HUDEP-2 (cell line): ENCODE measurements around the gene FAM72B.
"Not testable (repeated sequence)": the region's sequence is repeated elsewhere in the genome, so short reads cannot be mapped to it uniquely, and the experiment has no call there.

Source experiments
- DNase-seq, 76 experiments: peaks; one replicate each; lab custom pipeline; 2025; ENCODE audit not compliant: unreplicated experiment in 76 of 76; lab: John Stamatoyannopoulos, UW

Gene FAM72B

GRCh38 chr1:121156958-121157603 is 27.1 kb downstream of the FAM72B start:
- DNase-seq: not testable (repeated sequence)

- peak in 3 of 76 experiments; percentile 2 to 12 (median 11) for DNase-seq
Observed at GRCh38 chr1:121155671-121156358, 28.3 kb downstream of the FAM72B start.

- not testable (repeated sequence) for DNase-seq
Observed at GRCh38 chr1:121154811-121155210, 29.3 kb downstream of the FAM72B start.

GRCh38 chr1:121152788-121153187 is 31.4 kb downstream of the FAM72B start:
- not testable (repeated sequence) for DNase-seq

GRCh38 chr1:121151294-121151693 is 32.8 kb downstream of the FAM72B start:
- DNase-seq: not testable (repeated sequence)

GRCh38 chr1:121148489-121149190 is 35.5 kb downstream of the FAM72B start:
- not testable (repeated sequence) for DNase-seq

- not testable (repeated sequence) for DNase-seq
Observed at GRCh38 chr1:121140393-121140792, 43.7 kb downstream of the FAM72B start.

- not testable (repeated sequence) for DNase-seq
Observed at GRCh38 chr1:121131494-121131893, 52.6 kb downstream of the FAM72B start.

GRCh38 chr1:121118480-121118824 is 65.7 kb downstream of the FAM72B start:
- DNase-seq: not testable (repeated sequence)
